Measurements from ENCODE around the gene GLIS1.
A peak's percentile ranks its signal among the peaks of the same experiment; 100 is the strongest.

Gene GLIS1

GRCh38 chr1:53550201-53550741 is 188.7 kb downstream of the GLIS1 start:
- DNase-seq (ENCODE audit: low spot score) (no peak), FAIRE-seq (no peak)

- DNase-seq (ENCODE audit: low spot score) (no peak), FAIRE-seq (no peak)
Observed at GRCh38 chr1:53549781-53550180, 189.2 kb downstream of the GLIS1 start.

DNA sequence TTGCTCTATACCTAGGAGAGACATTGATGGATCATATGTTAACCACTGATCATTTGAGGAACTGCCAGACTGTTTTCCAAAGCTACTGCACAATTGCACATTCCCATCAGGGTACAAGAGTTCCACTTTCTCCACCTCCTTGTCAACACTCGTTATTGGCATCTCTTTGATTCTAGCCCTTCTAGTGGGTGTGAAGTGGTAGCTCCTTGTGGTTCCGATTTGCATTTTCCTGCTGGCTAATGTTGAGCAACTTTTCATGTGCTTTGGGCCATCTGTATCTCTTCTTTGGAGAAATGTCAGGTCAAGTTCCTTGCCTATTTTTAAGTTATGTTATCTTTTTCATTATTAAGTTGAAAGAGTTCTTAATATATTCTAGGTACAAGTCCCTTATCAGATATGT is 189.7 kb downstream of the GLIS1 start:
- FAIRE-seq (no peak), DNase-seq (ENCODE audit: low spot score) (no peak)

DNA sequence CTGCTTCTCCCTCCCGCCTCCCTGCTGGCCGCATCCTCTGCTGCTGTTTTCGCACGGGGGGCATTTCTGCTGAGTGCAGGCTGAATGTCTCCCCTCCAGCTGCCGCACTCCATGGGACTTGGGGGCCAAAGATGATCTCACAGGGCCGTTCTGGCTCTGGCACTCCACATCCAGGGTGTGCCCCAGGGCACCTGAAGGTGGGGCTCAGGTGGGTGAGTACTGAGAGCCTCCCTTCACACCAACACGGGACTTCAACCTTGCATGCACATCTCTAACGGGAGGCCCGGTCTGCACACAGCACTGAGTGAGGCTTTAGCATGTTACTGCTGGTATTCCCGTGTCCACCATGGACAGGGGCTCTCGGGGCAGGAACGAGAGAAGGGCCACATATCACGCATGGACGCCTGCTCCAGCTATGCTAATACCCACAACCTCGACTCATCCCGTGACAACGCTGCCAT is 190.9 kb downstream of the GLIS1 start:
- no peak for DNase-seq (ENCODE audit: low spot score)
- no peak for FAIRE-seq

DNA sequence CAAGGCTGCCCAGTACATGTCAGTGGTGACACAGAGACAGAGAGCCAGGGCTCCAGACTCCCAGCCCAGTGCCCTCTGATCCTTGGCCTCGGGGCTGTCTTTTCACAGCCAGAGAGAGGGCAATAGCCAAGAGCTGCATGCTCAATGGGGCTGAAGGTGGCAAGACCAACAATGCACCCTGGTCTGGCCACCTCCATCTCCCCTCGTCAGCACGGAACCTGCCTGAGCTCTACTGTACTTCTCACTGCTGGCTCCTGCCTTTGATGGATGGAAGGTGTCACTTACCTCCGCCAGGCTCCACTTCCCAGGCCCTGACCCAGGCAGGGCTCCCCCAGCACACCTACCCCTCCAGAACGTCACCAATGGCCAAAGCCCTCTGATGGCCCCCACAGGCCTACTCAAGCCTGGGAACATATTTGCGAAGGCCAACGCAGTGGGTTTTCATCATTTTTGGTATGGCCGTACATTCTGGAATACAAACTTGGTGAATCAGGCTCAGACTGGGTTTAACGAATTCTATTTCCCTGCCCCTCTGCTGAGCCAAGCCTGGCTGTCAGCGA is 191.7 kb downstream of the GLIS1 start:
- no peak for FAIRE-seq

DNA sequence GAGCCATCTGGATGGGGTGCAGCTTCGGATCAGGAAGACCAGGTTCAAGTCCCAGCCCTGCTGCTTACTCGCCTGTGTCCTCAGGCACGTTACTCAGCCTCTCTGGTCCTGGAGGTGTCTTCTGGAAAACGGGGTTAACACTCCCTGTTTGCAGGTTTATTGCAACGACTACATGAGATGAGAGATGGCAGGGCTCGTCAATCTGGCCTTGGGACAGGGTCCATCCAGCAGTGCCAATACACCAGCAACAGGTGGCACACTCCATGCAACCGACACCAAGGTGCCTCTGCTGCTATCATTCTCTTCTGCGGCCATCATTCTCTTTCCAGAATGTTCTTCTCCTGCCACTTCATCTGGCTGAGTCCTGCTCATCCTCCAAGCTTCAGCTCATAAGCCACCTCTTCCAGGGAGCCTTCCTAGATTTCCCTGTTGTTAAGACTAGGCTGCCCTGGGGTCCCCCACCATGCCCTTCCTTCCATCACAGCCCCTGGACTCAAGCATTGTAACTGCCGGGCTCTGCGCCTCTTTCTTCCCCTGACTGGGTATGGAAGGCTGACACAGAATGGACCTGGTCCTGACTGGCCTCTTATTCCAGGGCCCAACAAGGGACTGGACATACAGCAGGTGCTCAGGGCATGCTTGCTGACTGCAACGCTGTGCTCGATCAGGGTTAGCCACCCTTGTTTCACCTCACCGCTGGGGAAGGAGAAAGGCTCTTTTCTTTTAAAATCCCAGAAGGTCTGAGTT is 192.4 kb downstream of the GLIS1 start:
- FAIRE-seq (no peak), DNase-seq (ENCODE audit: low spot score) (no peak)

More for the DNA sequence above, 191.7 kb downstream of the GLIS1 start:
- DNase-seq (ENCODE audit: low spot score): no peak

GRCh38 chr1:53545663-53546408 is 193.1 kb downstream of the GLIS1 start:
- FAIRE-seq: no peak

DNA sequence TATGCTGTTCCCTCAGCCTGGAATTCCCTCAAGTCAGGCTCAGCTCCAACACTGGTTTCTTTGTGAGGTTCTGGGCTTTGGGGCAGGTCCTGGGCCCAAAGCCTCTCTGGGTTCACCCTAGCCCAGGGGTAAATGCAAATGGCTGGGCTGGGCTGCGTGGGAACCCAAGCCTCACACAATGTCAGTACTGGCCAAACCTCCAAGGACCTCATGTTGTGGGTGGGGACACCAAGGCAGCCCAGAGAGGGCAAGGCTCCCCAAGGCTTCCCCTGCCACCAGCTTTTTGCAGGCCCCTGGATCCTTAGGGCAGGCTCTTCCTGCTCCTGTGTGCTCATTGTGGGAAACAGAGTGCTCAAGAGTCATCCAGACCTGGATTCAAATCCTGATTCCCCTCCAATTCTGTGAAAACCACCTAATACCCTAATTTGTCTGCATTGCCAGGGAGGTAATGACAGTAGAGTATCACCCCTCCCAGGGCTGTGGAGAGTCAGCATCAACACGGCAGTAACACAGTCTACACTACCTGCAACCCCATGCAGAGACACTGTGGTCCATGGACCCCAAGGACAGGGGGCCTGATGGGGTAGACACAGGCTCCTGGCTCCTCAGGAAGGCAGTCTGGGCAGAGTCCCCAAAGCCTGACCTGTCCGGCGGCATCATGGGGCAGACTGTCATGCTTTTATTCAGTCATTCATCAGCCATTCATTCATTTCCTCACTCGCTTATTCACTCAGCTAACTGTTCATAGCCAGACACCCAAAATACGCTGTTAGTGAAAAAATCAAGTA is 194.0 kb downstream of the GLIS1 start:
- FAIRE-seq (no peak), DNase-seq (ENCODE audit: low spot score) (no peak)

More at GRCh38 chr1:53545663-53546408, 193.1 kb downstream of the GLIS1 start:
- no peak for DNase-seq (ENCODE audit: low spot score)

- no peak for FAIRE-seq
- no peak for DNase-seq (ENCODE audit: low spot score)
Observed at GRCh38 chr1:53543778-53544695, 194.9 kb downstream of the GLIS1 start.

DNA sequence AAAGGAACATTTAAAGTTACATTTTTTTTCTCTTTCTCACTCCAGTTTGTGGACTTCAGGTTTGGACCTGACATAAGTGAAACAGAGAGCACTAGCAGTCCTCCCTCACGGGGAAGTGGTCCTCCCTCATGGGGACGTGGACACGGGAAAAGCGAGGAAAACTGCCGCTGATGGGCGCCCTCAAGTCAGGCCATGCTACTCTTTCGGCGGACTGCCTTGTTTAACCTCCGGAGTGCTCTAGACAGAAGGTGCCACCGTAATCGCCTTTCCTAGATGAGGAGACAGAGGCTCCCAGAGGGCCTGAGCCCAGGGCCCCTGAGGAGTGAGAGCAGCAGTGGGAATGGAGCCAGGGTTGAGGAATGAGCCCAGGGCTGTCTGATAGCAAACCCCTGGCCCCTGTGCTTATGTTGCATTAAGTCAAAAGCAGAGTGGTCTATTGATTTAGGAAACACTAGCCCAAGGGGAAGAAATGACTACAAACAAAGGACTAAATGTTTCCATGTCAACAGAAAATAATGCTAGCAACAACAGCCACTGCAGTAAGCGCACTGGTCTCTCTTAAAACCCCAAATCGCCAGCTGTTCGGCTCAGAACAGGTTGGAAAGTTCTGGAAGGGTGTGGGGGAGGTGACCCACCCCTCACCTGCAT is 195.7 kb downstream of the GLIS1 start:
- FAIRE-seq (no peak), DNase-seq (ENCODE audit: low spot score) (no peak)

GRCh38 chr1:53542551-53542950 is 196.4 kb downstream of the GLIS1 start:
- no peak for DNase-seq (ENCODE audit: low spot score)
- no peak for FAIRE-seq

- FAIRE-seq: no peak
- DNase-seq (ENCODE audit: low spot score): peak; percentile 79
Observed at GRCh38 chr1:53541761-53542550, 197.0 kb downstream of the GLIS1 start.

GRCh38 chr1:53541263-53541625 is 197.7 kb downstream of the GLIS1 start:
- FAIRE-seq (no peak), DNase-seq (ENCODE audit: low spot score) (no peak)

DNA sequence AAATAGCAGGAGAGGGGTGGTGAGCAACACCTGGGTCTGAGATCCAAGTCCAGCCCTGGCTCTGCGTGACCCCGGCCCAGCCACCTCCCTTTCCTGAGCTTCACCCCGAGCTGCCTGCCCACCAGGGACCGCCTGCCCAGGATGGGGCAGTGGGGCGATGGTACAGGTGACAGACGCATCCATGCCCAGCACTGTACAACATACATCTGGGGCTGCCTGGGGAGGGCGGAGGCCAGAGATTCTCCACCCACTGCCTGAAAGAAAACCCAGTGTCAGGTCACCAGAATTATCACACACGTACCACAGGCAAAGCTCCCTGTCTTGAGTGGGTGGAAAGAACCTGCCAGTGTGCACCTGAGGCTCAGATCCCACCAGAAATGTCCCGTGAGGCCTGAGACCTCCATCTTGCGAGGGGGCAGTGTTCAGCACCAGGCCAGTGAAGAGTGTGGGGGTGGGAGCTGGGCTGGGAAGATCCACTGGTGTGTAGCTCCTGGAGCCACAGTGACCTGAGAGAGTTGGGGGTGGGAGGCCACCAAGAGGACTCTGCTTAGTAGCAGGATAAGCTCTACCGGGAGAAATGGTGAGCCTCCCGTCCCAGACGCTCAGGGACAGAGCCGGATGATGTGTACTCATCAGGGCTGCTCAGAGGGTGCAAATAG is 198.2 kb downstream of the GLIS1 start:
- DNase-seq (ENCODE audit: low spot score): no peak
- FAIRE-seq: no peak

GRCh38 chr1:53539711-53540603 is 199.0 kb downstream of the GLIS1 start:
- FAIRE-seq (no peak), DNase-seq (ENCODE audit: low spot score) (no peak)

GRCh38 chr1:53539226-53539625 is 199.7 kb downstream of the GLIS1 start:
- FAIRE-seq: peak; percentile 78
- DNase-seq (ENCODE audit: low spot score): no peak

GRCh38 chr1:53536606-53537005 is 202.4 kb downstream of the GLIS1 start:
- no peak for DNase-seq (ENCODE audit: low spot score)
- no peak for FAIRE-seq

Measured in urothelium cell line (cell line).